Measurements from ENCODE around the gene CPED1.

DNA sequence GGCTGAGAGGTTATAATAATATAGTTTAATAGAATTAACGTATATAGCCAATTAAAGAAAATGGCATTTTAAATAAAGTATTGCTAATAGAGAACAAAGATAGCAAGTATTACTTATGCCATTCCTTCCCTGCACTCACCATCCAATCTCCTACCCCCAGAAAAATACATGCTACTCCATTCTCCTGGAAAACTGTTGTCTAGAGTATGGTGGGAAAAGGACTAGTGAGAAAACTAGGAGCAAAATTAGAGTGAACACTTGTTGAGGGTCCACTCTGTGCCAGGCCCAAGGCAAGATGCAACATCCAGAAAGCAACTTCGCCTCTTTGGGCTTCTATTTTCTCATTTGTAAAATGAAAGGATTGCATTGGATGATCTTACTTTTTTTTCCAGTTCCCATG, 149.1 kb downstream of the CPED1 start:
- TF ChIP-seq, protein P1, sequence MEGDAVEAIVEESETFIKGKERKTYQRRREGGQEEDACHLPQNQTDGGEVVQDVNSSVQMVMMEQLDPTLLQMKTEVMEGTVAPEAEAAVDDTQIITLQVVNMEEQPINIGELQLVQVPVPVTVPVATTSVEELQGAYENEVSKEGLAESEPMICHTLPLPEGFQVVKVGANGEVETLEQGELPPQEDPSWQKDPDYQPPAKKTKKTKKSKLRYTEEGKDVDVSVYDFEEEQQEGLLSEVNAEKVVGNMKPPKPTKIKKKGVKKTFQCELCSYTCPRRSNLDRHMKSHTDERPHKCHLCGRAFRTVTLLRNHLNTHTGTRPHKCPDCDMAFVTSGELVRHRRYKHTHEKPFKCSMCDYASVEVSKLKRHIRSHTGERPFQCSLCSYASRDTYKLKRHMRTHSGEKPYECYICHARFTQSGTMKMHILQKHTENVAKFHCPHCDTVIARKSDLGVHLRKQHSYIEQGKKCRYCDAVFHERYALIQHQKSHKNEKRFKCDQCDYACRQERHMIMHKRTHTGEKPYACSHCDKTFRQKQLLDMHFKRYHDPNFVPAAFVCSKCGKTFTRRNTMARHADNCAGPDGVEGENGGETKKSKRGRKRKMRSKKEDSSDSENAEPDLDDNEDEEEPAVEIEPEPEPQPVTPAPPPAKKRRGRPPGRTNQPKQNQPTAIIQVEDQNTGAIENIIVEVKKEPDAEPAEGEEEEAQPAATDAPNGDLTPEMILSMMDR (IDR thresholded peaks at IDR 0.05; ENCODE audit: low read length), result no peak
- TF ChIP-seq EZH2phosphoT487 (IDR thresholded peaks at IDR 0.05; ENCODE audit: low read length) (no peak), EZH2 (optimal IDR thresholded peaks at IDR 0.05; ENCODE audit: low read depth, low read length) (no peak)
